ENCODE data around the gene FASTK. TPM values are rescaled to one million over a fixed set of nuclear protein-coding genes. Genes with fewer than 3 reads are reported as not detected.

Gene FASTK
- polyA plus RNA-seq, 1 donor (not counting 4 experiments of a cell fraction or from before 2014, with no cell fraction given), result 27.2 TPM

DNA sequence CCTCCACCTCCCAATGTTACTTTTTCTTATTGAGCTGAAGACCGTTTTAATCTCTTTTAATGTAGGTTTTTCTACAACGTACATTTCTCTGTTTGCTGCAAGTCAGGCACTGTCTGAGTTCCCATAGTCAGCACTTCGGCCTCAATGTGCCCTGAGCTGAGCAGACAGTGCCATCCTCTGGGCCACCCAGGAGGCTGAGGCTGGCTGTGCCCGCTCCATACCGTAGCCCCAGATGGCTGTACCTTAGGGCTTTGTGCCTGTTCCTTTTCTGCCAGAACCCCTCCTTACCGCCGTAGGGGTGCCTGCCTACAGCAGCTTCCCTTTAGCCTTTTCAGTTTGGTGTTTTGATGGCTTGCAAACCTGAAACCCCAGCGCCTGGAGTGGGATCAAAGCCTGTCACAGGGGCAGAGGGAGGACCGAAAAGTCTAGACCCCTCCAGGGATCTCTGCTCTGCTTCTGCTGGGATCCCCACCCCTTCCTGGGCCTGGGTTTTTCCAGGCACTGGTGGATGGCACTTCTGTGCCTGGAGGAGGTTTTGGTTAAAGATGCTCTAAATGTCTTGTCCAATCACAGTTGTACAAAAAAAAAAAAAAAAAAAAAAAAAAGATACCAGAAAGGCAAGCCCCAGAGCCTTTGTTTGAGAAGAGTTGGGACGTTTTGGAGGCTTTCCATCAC is 14.7 kb upstream of the FASTK start:
- no peak for FAIRE-seq
- no peak overlapping the region for H3K27ac ChIP-seq (ENCODE audit: control insufficient read depth, insufficient read depth, low read length)

GRCh38 chr7:151094675-151095074 is 14.1 kb upstream of the FASTK start:
- Histone ChIP-seq H2AFZ (ENCODE audit: control insufficient read depth, low read length) (no peak overlapping the region), H3K9me3 (ENCODE audit: control insufficient read depth, low read depth, low read length) (no peaks in the 10 kb centered on the region), H3K27me3 (ENCODE audit: control insufficient read depth, extremely low read depth, insufficient read depth, low read length) (no peaks in the 10 kb centered on the region), H3K4me2 (ENCODE audit: control insufficient read depth, extremely low read depth, insufficient read depth, low read depth, low read length) (no peak overlapping the region), H3K79me2 (ENCODE audit: control insufficient read depth, insufficient read depth, low read length) (peaks cover 88% of the 10 kb centered on the region), H4K20me1 (ENCODE audit: control insufficient read depth, extremely low read depth, insufficient read depth, low read length) (peaks cover 5% of the 10 kb centered on the region), H3K36me3 (ENCODE audit: control insufficient read depth in 2 of 2, extremely low read depth in 1 of 2, insufficient read depth in 2 of 2, low read length in 2 of 2) (peaks cover 5 to 9% of the 10 kb centered on the region in 2 experiments), H3K4me1 (ENCODE audit: control insufficient read depth, extremely low read depth, insufficient read depth, low read length) (peaks cover 2% of the 10 kb centered on the region), H3K9me1 (ENCODE audit: control insufficient read depth, extremely low read depth, insufficient read depth, low read length) (no peaks in the 10 kb centered on the region), H3K4me3 (ENCODE audit: control insufficient read depth in 2 of 3, extremely low read depth in 1 of 3, insufficient read depth in 2 of 3, low read depth in 1 of 3, low read length in 3 of 3) (no peak overlapping the region), H3K9ac (ENCODE audit: control insufficient read depth, extremely low read depth, insufficient read depth, low read length) (no peak overlapping the region), H3K27ac (ENCODE audit: control insufficient read depth, insufficient read depth, low read length) (no peak overlapping the region)
- no peak for DNase-seq (ENCODE audit: low read depth, low spot score)
- TF ChIP-seq, protein P1, sequence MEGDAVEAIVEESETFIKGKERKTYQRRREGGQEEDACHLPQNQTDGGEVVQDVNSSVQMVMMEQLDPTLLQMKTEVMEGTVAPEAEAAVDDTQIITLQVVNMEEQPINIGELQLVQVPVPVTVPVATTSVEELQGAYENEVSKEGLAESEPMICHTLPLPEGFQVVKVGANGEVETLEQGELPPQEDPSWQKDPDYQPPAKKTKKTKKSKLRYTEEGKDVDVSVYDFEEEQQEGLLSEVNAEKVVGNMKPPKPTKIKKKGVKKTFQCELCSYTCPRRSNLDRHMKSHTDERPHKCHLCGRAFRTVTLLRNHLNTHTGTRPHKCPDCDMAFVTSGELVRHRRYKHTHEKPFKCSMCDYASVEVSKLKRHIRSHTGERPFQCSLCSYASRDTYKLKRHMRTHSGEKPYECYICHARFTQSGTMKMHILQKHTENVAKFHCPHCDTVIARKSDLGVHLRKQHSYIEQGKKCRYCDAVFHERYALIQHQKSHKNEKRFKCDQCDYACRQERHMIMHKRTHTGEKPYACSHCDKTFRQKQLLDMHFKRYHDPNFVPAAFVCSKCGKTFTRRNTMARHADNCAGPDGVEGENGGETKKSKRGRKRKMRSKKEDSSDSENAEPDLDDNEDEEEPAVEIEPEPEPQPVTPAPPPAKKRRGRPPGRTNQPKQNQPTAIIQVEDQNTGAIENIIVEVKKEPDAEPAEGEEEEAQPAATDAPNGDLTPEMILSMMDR (optimal IDR thresholded peaks at IDR 0.05 in 1 of 3, IDR thresholded peaks at IDR 0.05 in 1 of 3, conservative IDR thresholded peaks at IDR 0.05 in 1 of 3; ENCODE audit: extremely low read depth in 1 of 3, insufficient read depth in 2 of 3, low read length in 3 of 3), result no peak
- no peak for TF ChIP-seq EZH2 (IDR thresholded peaks at IDR 0.05; ENCODE audit: low read length)
- dilution Hi-C loops (cut with MboI; ENCODE audit: extremely low pct_ligation_motif_present, low sequenced_read_pairs), result no loop called here
- FAIRE-seq, result no peak

More for the DNA sequence above, 14.7 kb upstream of the FASTK start:
- DNase-seq (ENCODE audit: low read depth, low spot score), result no peak
- Histone ChIP-seq H3K4me1 (ENCODE audit: control insufficient read depth, extremely low read depth, insufficient read depth, low read length) (no peaks in the 10 kb centered on the region), H3K79me2 (ENCODE audit: control insufficient read depth, insufficient read depth, low read length) (peaks cover 88% of the 10 kb centered on the region), H3K27me3 (ENCODE audit: control insufficient read depth, extremely low read depth, insufficient read depth, low read length) (no peaks in the 10 kb centered on the region), H3K9ac (ENCODE audit: control insufficient read depth, extremely low read depth, insufficient read depth, low read length) (no peak overlapping the region), H4K20me1 (ENCODE audit: control insufficient read depth, extremely low read depth, insufficient read depth, low read length) (peaks cover 9% of the 10 kb centered on the region), H3K9me1 (ENCODE audit: control insufficient read depth, extremely low read depth, insufficient read depth, low read length) (no peaks in the 10 kb centered on the region), H3K4me3 (ENCODE audit: control insufficient read depth in 2 of 3, extremely low read depth in 1 of 3, insufficient read depth in 2 of 3, low read depth in 1 of 3, low read length in 3 of 3) (no peak overlapping the region), H3K9me3 (ENCODE audit: control insufficient read depth, low read depth, low read length) (no peaks in the 10 kb centered on the region), H2AFZ (ENCODE audit: control insufficient read depth, low read length) (no peak overlapping the region), H3K36me3 (ENCODE audit: control insufficient read depth in 2 of 2, extremely low read depth in 1 of 2, insufficient read depth in 2 of 2, low read length in 2 of 2) (peaks cover 5 to 9% of the 10 kb centered on the region in 2 experiments), H3K4me2 (ENCODE audit: control insufficient read depth, extremely low read depth, insufficient read depth, low read depth, low read length) (no peak overlapping the region)
- dilution Hi-C loops (cut with MboI; ENCODE audit: extremely low pct_ligation_motif_present, low sequenced_read_pairs), result no loop called here
- TF ChIP-seq, protein P1 (optimal IDR thresholded peaks at IDR 0.05 in 1 of 3, IDR thresholded peaks at IDR 0.05 in 1 of 3, conservative IDR thresholded peaks at IDR 0.05 in 1 of 3; ENCODE audit: extremely low read depth in 1 of 3, insufficient read depth in 2 of 3, low read length in 3 of 3), result peak in 1 of 3 experiments; percentile 23
- TF ChIP-seq EZH2 (IDR thresholded peaks at IDR 0.05; ENCODE audit: low read length), result no peak

Data from keratinocyte (primary cell).